GM18519 (cell line): ENCODE results near the gene TNFSF11.

Source experiments
- ATAC-seq: cut with Tn5 transposase; IDR thresholded peaks from one replicate; pipeline ENCODE4 v1.9.1; 2021; ENCODE audit warnings: mild to moderate bottlenecking, moderate library complexity; ENCODE audit not compliant: unreplicated experiment, low FRiP score

The TNFSF11 gene

DNA sequence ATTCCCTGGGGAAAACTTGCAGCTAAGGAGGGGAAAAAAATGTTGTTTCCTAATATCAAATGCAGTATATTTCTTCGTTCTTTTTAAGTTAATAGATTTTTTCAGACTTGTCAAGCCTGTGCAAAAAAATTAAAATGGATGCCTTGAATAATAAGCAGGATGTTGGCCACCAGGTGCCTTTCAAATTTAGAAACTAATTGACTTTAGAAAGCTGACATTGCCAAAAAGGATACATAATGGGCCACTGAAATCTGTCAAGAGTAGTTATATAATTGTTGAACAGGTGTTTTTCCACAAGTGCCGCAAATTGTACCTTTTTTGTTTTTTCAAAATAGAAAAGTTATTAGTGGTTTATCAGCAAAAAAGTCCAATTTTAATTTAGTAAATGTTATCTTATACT lies 33.6 kb downstream of the TNFSF11 start:
- ATAC-seq, result no peak

- ATAC-seq, result no peak
Observed at GRCh38 chr13:42610649-42611048, 36.7 kb downstream of the TNFSF11 start.

DNA sequence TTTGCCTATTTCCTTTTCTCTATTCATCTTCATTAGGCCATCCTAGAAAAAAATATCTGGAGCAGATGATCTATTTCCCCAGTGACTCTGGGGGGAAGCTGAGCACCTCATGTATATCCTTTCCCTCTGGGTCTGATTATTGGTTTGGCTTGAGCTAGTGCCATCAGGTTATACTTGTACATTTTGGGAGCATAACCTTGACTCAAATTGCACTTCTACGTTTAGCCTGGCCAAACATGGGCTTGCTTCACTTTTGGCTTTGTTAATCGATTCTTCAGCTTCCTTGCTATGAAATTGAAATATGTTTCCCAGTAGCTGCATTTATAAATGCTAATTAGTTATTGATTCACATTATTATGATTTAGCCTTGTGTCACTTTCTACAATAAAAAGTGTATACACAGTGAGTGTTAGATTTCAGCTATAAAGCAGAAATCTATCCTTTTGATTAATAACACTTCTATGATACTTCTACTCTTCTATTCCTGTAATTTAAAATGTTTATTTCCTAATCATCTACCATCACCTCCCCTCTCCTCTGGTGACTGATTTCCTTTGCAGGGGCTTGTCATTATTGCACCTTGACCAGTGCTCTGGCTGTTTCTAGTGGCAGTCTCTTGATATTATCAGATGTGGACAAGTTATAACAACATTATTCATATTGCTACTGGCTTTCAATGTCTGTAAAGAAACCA lies 37.3 kb downstream of the TNFSF11 start:
- ATAC-seq, result no peak

DNA sequence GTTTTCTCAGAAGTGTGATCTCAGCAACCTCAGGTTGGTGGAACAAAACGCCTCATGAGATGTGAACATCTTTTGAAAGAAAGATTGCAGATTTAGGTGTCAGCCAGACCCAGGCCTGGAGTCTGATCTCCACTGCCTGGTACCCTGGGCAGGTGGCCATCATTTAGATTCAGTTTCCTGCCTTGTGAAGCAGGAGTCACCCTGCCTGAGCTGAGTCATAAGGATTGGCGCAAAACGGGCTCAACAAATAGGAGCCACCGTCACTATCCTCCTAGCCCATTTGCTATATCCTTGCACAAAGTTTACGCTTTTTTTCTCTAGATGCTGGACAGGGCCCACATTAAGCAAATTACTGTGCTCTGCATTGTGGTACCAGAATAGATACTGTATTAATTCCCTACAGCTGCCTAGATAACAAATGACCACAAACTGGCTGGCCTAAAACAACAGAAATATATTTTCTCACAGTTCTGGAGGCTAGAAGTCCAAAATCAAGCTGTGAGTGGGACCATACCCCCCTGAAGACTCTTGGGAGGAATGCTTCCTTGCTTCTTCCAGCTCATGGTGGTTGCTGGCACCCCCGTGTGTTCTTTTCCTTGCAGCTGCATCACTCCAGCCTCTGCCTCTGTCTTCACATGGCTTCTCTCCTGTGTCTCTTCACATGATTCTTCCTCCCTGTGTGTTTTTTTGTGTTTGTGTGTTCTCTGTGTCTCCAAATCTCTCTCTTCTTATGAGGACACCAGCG lies 38.2 kb downstream of the TNFSF11 start:
- ATAC-seq, result no peak

GRCh38 chr13:42614436-42615035 lies 40.6 kb downstream of the TNFSF11 start:
- no peak for ATAC-seq

GRCh38 chr13:42615691-42616090 lies 41.7 kb downstream of the TNFSF11 start:
- no peak for ATAC-seq

GRCh38 chr13:42617221-42617620 lies 43.3 kb downstream of the TNFSF11 start:
- no peak for ATAC-seq

DNA sequence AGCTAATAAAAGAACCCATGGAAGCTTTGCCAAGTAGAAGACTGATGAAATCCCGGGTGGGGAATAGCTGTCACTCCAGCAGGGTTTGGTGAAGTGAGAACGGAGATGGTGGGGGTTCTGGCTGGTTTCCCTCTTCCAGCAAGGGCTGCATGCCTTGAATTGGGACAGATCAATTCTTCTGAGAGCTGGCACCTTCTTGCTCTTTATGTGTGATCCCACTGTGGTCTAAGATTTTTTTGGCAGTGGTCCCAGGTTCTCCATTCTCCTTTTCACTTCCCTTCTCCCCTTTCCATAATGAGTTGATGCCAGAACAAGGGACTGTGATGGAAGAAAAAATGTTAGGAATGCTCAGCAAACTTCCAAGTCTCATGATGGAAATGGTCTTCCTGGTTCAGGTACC lies 50.0 kb downstream of the TNFSF11 start:
- no peak for ATAC-seq

DNA sequence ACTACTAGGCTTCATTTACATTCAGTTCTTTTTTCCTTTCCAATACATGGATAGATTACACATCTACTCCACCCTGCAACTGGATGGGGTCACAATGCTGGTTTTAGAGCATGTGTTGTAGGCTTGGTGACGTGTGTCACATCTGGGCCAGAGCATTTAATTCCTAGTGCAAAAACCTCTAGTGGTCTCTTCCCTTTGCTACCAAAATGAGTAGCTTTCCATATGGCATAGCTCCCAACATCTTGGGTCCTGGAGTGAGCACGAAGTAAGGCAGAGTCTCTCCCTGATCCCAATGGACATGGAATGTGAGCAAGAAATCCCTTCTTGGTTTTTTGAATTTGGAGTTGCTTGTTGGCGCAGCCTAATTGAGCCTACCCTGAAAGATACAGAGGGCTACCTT lies 51.7 kb downstream of the TNFSF11 start:
- ATAC-seq, result no peak

GRCh38 chr13:42626176-42626860 lies 52.4 kb downstream of the TNFSF11 start:
- ATAC-seq, result no peak

- no peak for ATAC-seq
Observed at GRCh38 chr13:42628666-42629065, 54.7 kb downstream of the TNFSF11 start.

GRCh38 chr13:42631181-42631580 lies 57.2 kb downstream of the TNFSF11 start:
- ATAC-seq, result no peak

DNA sequence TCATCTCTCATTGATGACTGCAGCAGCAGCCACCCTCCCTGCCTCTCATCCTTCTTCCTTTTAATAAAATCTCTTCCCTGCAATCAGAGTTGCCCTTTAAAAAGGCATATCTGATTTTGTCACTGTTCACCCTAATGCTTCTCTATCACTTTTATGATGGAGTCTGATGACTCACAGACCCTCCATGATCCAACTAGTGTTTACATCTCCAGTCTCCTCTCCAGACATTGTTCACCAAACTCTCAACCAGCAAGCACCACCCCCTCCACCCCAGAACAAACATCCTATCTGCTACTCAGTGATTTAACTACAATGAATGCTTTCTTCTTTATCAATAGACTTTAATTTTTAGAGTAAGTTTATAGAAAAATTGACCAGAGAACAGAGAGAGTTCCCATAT lies 59.5 kb downstream of the TNFSF11 start:
- ATAC-seq, result no peak

- no peak for ATAC-seq
Observed at GRCh38 chr13:42638101-42638500, 64.1 kb downstream of the TNFSF11 start.

- ATAC-seq, result no peak
Observed at GRCh38 chr13:42638886-42639285, 64.9 kb downstream of the TNFSF11 start.

DNA sequence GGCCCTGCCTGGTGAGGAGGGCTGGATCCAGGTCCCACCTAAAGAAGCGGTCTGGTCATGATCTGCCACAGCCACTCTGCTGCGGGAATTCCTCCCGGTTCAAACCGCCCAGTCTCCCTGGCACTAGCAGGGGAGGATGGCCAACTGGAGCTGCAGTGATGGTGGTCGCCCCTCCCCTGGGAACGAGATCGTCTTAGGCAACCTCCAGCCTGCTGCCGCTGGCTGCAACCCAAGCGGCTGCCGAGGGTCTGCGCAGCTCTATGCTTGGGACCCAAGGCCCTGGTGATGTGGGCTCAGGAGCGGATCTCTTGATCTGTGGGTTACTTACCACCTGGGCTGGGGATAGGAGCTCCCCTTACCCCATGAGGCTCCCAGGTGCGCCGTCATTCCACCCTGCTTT lies 69.1 kb downstream of the TNFSF11 start:
- ATAC-seq, result no peak

- no peak for ATAC-seq
Observed at GRCh38 chr13:42644841-42645240, 70.9 kb downstream of the TNFSF11 start.

GRCh38 chr13:42645717-42646116 lies 71.8 kb downstream of the TNFSF11 start:
- no peak for ATAC-seq

GRCh38 chr13:42649141-42649540 lies 75.2 kb downstream of the TNFSF11 start:
- no peak for ATAC-seq

- ATAC-seq, result no peak
Observed at GRCh38 chr13:42649831-42650230, 75.9 kb downstream of the TNFSF11 start.

DNA sequence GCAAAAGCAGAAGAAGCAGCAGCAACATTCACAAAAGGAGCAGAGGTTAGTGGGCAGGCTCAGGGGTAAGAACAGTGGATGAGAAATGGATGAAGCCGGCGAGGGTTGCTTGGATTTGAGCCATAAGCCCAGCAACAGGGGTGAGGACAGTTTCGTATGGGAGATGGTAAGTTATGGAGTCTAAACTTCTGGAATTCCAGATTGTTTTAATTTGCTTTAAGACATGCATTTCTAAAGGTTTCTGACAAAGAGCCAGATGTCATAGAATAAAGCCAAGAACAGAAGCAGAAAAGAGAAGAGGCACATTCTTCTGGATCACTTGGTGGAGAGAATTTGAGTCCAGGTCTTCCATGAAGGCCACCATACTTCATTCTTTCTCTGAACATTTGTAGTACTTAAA lies 76.6 kb downstream of the TNFSF11 start:
- ATAC-seq, result no peak
